GM19372 (cell line): Measurements from ENCODE around the gene RNF166.

Source experiments
- ATAC-seq: cut with Tn5 transposase; IDR thresholded peaks from one replicate; pipeline ENCODE4 v1.9.1; 2021; ENCODE audit warnings: mild to moderate bottlenecking, low read depth, moderate library complexity; ENCODE audit not compliant: unreplicated experiment

The RNF166 gene

GRCh38 chr16:88725609-88726407 lies 19.6 kb upstream of the RNF166 start:
- ATAC-seq: no peak

- no peak for ATAC-seq
Observed at GRCh38 chr16:88724855-88725555, 18.8 kb upstream of the RNF166 start.

GRCh38 chr16:88723911-88724310 lies 17.7 kb upstream of the RNF166 start:
- ATAC-seq: no peak

GRCh38 chr16:88723507-88723887 lies 17.3 kb upstream of the RNF166 start:
- no peak for ATAC-seq

GRCh38 chr16:88722784-88723506 lies 16.7 kb upstream of the RNF166 start:
- ATAC-seq: no peak

- no peak for ATAC-seq
Observed at GRCh38 chr16:88721815-88722755, 15.9 kb upstream of the RNF166 start.

- ATAC-seq: no peak
Observed at GRCh38 chr16:88721236-88721635, 15.0 kb upstream of the RNF166 start.

- ATAC-seq: no peak
Observed at GRCh38 chr16:88720396-88720970, 14.3 kb upstream of the RNF166 start.

- no peak for ATAC-seq
Observed at GRCh38 chr16:88719933-88720296, 13.7 kb upstream of the RNF166 start.

- no peak for ATAC-seq
Observed at GRCh38 chr16:88719267-88719932, 13.2 kb upstream of the RNF166 start.

GRCh38 chr16:88718178-88718577 lies 12.0 kb upstream of the RNF166 start:
- ATAC-seq: no peak

GRCh38 chr16:88716601-88717001 lies 10.4 kb upstream of the RNF166 start:
- ATAC-seq: no peak

GRCh38 chr16:88716201-88716600 lies 10.0 kb upstream of the RNF166 start:
- no peak for ATAC-seq

GRCh38 chr16:88715312-88716190 lies 9.3 kb upstream of the RNF166 start:
- ATAC-seq: no peak

- ATAC-seq: no peak
Observed at GRCh38 chr16:88714420-88715302, 8.5 kb upstream of the RNF166 start.

GRCh38 chr16:88713568-88714419 lies 7.6 kb upstream of the RNF166 start:
- ATAC-seq: no peak

- no peak for ATAC-seq
Observed at GRCh38 chr16:88713054-88713453, 6.8 kb upstream of the RNF166 start.
